ENCODE data around the gene C9orf85. TPM values are rescaled to one million over a fixed set of nuclear protein-coding genes. Genes with fewer than 3 reads are reported as not detected.

The C9orf85 gene
- polyA plus RNA-seq, 1 donor from 2014 or later: 20.3 TPM

- no peaks in the 10 kb centered on the region for H3K36me3 ChIP-seq (ENCODE audit: insufficient read depth, low read length)
- no peak overlapping the region for H3K4me2 ChIP-seq (ENCODE audit: low read length)
- H3K27ac ChIP-seq (ENCODE audit: low read length): no peak overlapping the region
Measured at GRCh38 chr9:71941998-71942567, 30.6 kb downstream of the C9orf85 start.

GRCh38 chr9:71944754-71945375 is 33.4 kb downstream of the C9orf85 start:
- no peak overlapping the region for H3K4me3 ChIP-seq (ENCODE audit: low read length)
- no peak for TF ChIP-seq TAF1 (IDR thresholded peaks at IDR 0.05; ENCODE audit: low read depth)
- no peak for TF ChIP-seq RAD21 (conservative IDR thresholded peaks at IDR 0.05)
- TF ChIP-seq MXI1 (conservative IDR thresholded peaks at IDR 0.05; ENCODE audit: poor library complexity, severe bottlenecking): no peak
- no peak for TF ChIP-seq SMC3 (conservative IDR thresholded peaks at IDR 0.05; ENCODE audit: poor library complexity)
- no peak for TF ChIP-seq EP300 (conservative IDR thresholded peaks at IDR 0.05; ENCODE audit: poor library complexity, severe bottlenecking)
- no peak for TF ChIP-seq POLR2AphosphoS5 (IDR thresholded peaks at IDR 0.05)
- TF ChIP-seq CTCF (IDR thresholded peaks at IDR 0.05; ENCODE audit: poor library complexity, severe bottlenecking): no peak
- no peak for TF ChIP-seq EZH2 (IDR thresholded peaks at IDR 0.05; ENCODE audit: borderline replicate concordance, insufficient read depth, low read length, poor library complexity, severe bottlenecking)

More at GRCh38 chr9:71941998-71942567, 30.6 kb downstream of the C9orf85 start:
- no peaks in the 10 kb centered on the region for H3K9me2 ChIP-seq (ENCODE audit: insufficient read depth, low read length)
- H3K9me3 ChIP-seq (ENCODE audit: low read length): no peaks in the 10 kb centered on the region
- H2AFZ ChIP-seq (ENCODE audit: low read depth, low read length): no peak overlapping the region
- TF ChIP-seq CTCF (IDR thresholded peaks at IDR 0.05; ENCODE audit: poor library complexity, severe bottlenecking): no peak
- TF ChIP-seq EP300 (conservative IDR thresholded peaks at IDR 0.05; ENCODE audit: poor library complexity, severe bottlenecking): no peak
- no peak for TF ChIP-seq TAF1 (IDR thresholded peaks at IDR 0.05; ENCODE audit: low read depth)
- no peak for TF ChIP-seq REST (IDR thresholded peaks at IDR 0.05; ENCODE audit: borderline replicate concordance)
- TF ChIP-seq RAD21 (conservative IDR thresholded peaks at IDR 0.05): no peak
- no peak for TF ChIP-seq SMC3 (conservative IDR thresholded peaks at IDR 0.05; ENCODE audit: poor library complexity)
- TF ChIP-seq POLR2AphosphoS5 (IDR thresholded peaks at IDR 0.05): no peak
- no peak for TF ChIP-seq MXI1 (conservative IDR thresholded peaks at IDR 0.05; ENCODE audit: poor library complexity, severe bottlenecking)
- no peak for TF ChIP-seq EZH2 (IDR thresholded peaks at IDR 0.05; ENCODE audit: borderline replicate concordance, insufficient read depth, low read length, poor library complexity, severe bottlenecking)
- no peaks in the 10 kb centered on the region for H3K27me3 ChIP-seq (ENCODE audit: insufficient read depth, low read depth, low read length)
- H3K79me2 ChIP-seq (replicated peaks; ENCODE audit: insufficient read depth, low read length): no peaks in the 10 kb centered on the region
- H3F3A ChIP-seq (ENCODE audit: insufficient read depth, low read length, poor library complexity, severe bottlenecking): no peaks in the 10 kb centered on the region
- no peak overlapping the region for H3K4me3 ChIP-seq (ENCODE audit: low read length)
- H3K9ac ChIP-seq (ENCODE audit: low read length): no peak overlapping the region
- no peaks in the 10 kb centered on the region for H4K20me1 ChIP-seq (ENCODE audit: insufficient read depth)

More at GRCh38 chr9:71944754-71945375, 33.4 kb downstream of the C9orf85 start:
- H4K20me1 ChIP-seq (ENCODE audit: insufficient read depth): no peaks in the 10 kb centered on the region
- no peak overlapping the region for H3K27ac ChIP-seq (ENCODE audit: low read length)
- no peak overlapping the region for H2AFZ ChIP-seq (ENCODE audit: low read depth, low read length)
- no peaks in the 10 kb centered on the region for H3K27me3 ChIP-seq (ENCODE audit: insufficient read depth, low read depth, low read length)
- H3K4me2 ChIP-seq (ENCODE audit: low read length): no peak overlapping the region
- H3K79me2 ChIP-seq (replicated peaks; ENCODE audit: insufficient read depth, low read length): no peaks in the 10 kb centered on the region
- no peaks in the 10 kb centered on the region for H3K9me2 ChIP-seq (ENCODE audit: insufficient read depth, low read length)
- H3K9ac ChIP-seq (ENCODE audit: low read length): no peak overlapping the region
- H3K36me3 ChIP-seq (ENCODE audit: insufficient read depth, low read length): peaks cover 5% of the 10 kb centered on the region
- H3K9me3 ChIP-seq (ENCODE audit: low read length): no peaks in the 10 kb centered on the region
- no peaks in the 10 kb centered on the region for H3F3A ChIP-seq (ENCODE audit: insufficient read depth, low read length, poor library complexity, severe bottlenecking)

Measured in neural cell (in vitro differentiated cells).